B cell (primary cell): ENCODE results near the gene CFAP61. TPM values are rescaled to one million over a fixed set of nuclear protein-coding genes. Genes with fewer than 3 reads are reported as not detected.

ENCODE experiments used
- ATAC-seq: fragments of 200-7000 bp; cut with Tn5 transposase; one replicate; pipeline ENCODE4 v1.10.0; 2021; ENCODE audit warnings: low read depth, mild to moderate bottlenecking, moderate number of reproducible peaks, moderate library complexity
- CTCF ChIA-PET: fragments of 350-600 bp; sonication (Branson Sonifier 250); formaldehyde crosslinking; loops from one replicate; lab custom pipeline; 2021; ENCODE audit warnings: antibody characterized with exemption, inconsistent platforms; lab: Charles Lee
- POLR2A ChIA-PET: fragments of 350-600 bp; sonication (Branson Sonifier 250); formaldehyde crosslinking; loops from one replicate; lab custom pipeline; 2021; ENCODE audit warnings: antibody characterized with exemption; lab: Charles Lee
- DNase-seq: peaks from one replicate; pipeline ENCODE4 v3.0.0; 2013
- H2AFZ ChIP-seq: 2 replicates; pipeline ENCODE4 v1.6.1; 2012; ENCODE audit warnings: mild to moderate bottlenecking, low read depth, low read length; ENCODE audit not compliant: insufficient read depth, poor library complexity, severe bottlenecking
- H3K27ac ChIP-seq, 2 donors: 1 replicate in 1 of 2; 2 replicates in 1 of 2; pipeline ENCODE4 v1.5.1; 2012 to 2013; ENCODE audit warnings: low read length in 2 of 2, mild to moderate bottlenecking in 2 of 2, moderate library complexity in 1 of 2
- H3K27me3 ChIP-seq, 4 experiments: fragments of 200-600 bp in 1 of 4; sonication (generic) in 1 of 4; replicated peaks in 1 of 4; 1 replicate in 2 of 4; 2 replicates in 2 of 4; pipeline versions ENCODE4 v1.6.1 to v1.7.0; 2013 to 2016; ENCODE audit warnings: low read length in 3 of 4, mild to moderate bottlenecking in 2 of 4, mixed read lengths in 1 of 4, moderate library complexity in 1 of 4; ENCODE audit not compliant: insufficient read depth in 4 of 4, control insufficient read depth in 3 of 4; ENCODE audit errors: control extremely low read depth in 1 of 4
- H3K36me3 ChIP-seq, 2 experiments: replicated peaks in 1 of 2; 1 replicate in 1 of 2; 2 replicates in 1 of 2; pipeline versions ENCODE4 v1.6.1 to v1.7.1; 2013; ENCODE audit warnings: low read length in 1 of 2; ENCODE audit not compliant: insufficient read depth in 2 of 2, control insufficient read depth in 1 of 2; ENCODE audit errors: control extremely low read depth in 1 of 2, extremely low read depth in 1 of 2
- H3K4me1 ChIP-seq, 2 donors: fragments of 200-600 bp in 1 of 2; sonication (generic) in 1 of 2; 1 replicate in 1 of 2; 2 replicates in 1 of 2; pipeline versions ENCODE4 v1.5.1 to v1.6.1; 2013 to 2017; ENCODE audit warnings: low read length in 2 of 2; ENCODE audit not compliant: control insufficient read depth in 2 of 2, insufficient read depth in 2 of 2
- H3K4me2 ChIP-seq: replicated peaks from 2 replicates; pipeline ENCODE3; 2012; ENCODE audit warnings: mild to moderate bottlenecking, low read depth, low read length; ENCODE audit not compliant: poor library complexity, severe bottlenecking
- H3K4me3 ChIP-seq, 5 experiments: fragments of 200-600 bp in 1 of 5; sonication (generic) in 1 of 5; 1 replicate in 3 of 5; 2 replicates in 2 of 5; pipeline versions ENCODE4 v1.5.1 to v1.7.0; 2011 to 2016; ENCODE audit warnings: low read length in 4 of 5, mild to moderate bottlenecking in 4 of 5, low read depth in 2 of 5, control low read depth in 1 of 5, moderate library complexity in 1 of 5; ENCODE audit not compliant: insufficient read depth in 1 of 5; ENCODE audit errors: control extremely low read depth in 1 of 5, extremely low read depth in 1 of 5
- H3K79me2 ChIP-seq: fragments of 200-600 bp; sonication (generic); one replicate; pipeline ENCODE4 v1.6.0; 2016; ENCODE audit warnings: low read length; ENCODE audit not compliant: control insufficient read depth, insufficient read depth
- H3K9ac ChIP-seq: fragments of 200-600 bp; sonication (generic); 2 replicates; pipeline ENCODE4 v1.6.1; 2017; ENCODE audit warnings: mild to moderate bottlenecking, low read length, moderate library complexity
- H3K9me3 ChIP-seq, 3 donors: one replicate each; pipeline versions ENCODE4 v1.6.1 to v1.7.1; 2013; ENCODE audit warnings: low read length in 2 of 3; ENCODE audit not compliant: control insufficient read depth in 2 of 3, insufficient read depth in 1 of 3; ENCODE audit errors: control extremely low read depth in 1 of 3
- H4K20me1 ChIP-seq: 2 replicates; pipeline ENCODE4 v1.6.0; 2012; ENCODE audit warnings: mild to moderate bottlenecking, low read length; ENCODE audit not compliant: insufficient read depth, control insufficient read depth, poor library complexity, severe bottlenecking
- H3K27ac Mint-ChIP-seq: one replicate; pipeline ENCODE4 v1.8.0; 2021; ENCODE audit warnings: mixed read lengths
- H3K27me3 Mint-ChIP-seq: one replicate; pipeline ENCODE4 v1.8.0; 2021; ENCODE audit warnings: mixed read lengths
- H3K4me1 Mint-ChIP-seq: one replicate; pipeline ENCODE4 v1.8.0; 2021; ENCODE audit warnings: mixed read lengths
- H3K4me3 Mint-ChIP-seq: one replicate; pipeline ENCODE4 v1.8.0; 2021; ENCODE audit warnings: mixed read lengths
- H3K9me3 Mint-ChIP-seq: one replicate; pipeline ENCODE4 v1.8.0; 2022; ENCODE audit warnings: mixed read lengths; ENCODE audit not compliant: insufficient read depth
- EZH2 ChIP-seq: IDR thresholded peaks from 2 replicates; pipeline ENCODE4 v1.6.1; 2012; ENCODE audit warnings: borderline replicate concordance, low read depth, mild to moderate bottlenecking, moderate library complexity, low read length; ENCODE audit not compliant: insufficient read depth, poor library complexity, severe bottlenecking
- WGBS: methylation state at CpG from one replicate; pipeline ENCODE4 v1.1.5; 2013; ENCODE audit warnings: missing lambda C conversion rate; ENCODE audit not compliant: insufficient coverage; 5-methylcytosine and 5-hydroxymethylcytosine counted together
- intact Hi-C: fragments of 100-400 bp; cut with micrococcal nuclease; formaldehyde crosslinking; loops from one replicate; pipeline ENCODE4 v1.10.0; 2022
- polyA plus RNA-seq: library from polyadenylated mRNA; depleted of rRNA; stranded (reverse); fragments of >200 nt; gene quantifications from 2 replicates; pipeline ENCODE4 v1.2.3, GENCODE V29; 2012
- total RNA-seq, 2 donors: library from RNA; stranded (reverse); fragments of 120-200 nt in 1 of 2; gene quantifications; 1 replicate in 1 of 2; 2 replicates in 1 of 2; pipeline versions ENCODE4 v1.2.3 to v1.2.4, GENCODE V29; 2013 to 2022
- TF ChIP-seq, protein P1 (sequence below): fragments of 200-600 bp; IDR thresholded peaks from one replicate; pipeline ENCODE4 v1.8.0; 2022; ENCODE audit warnings: antibody characterized with exemption, mild to moderate bottlenecking

The CFAP61 gene
- total and polyA plus RNA-seq, 2 donors (not counting 1 experiment from before 2014, with no cell fraction given), result not detected

GRCh38 chr20:20079102-20079784 lies 26.9 kb downstream of the CFAP61 start:
- Histone ChIP-seq H3K4me2 (no peak overlapping the region), H3K79me2 (no peaks in the 10 kb centered on the region), H3K4me3 (no peak overlapping the region), H3K27ac (no peak overlapping the region), H3K4me1 (peaks cover 0 to 2% of the 10 kb centered on the region in 2 donors), H3K36me3 (no peaks in the 10 kb centered on the region), H2AFZ (no peak overlapping the region), H3K9ac (no peak overlapping the region), H4K20me1 (no peaks in the 10 kb centered on the region), H3K9me3 (no peaks in the 10 kb centered on the region), H3K27me3 (peaks cover 0 to 4% (median 0%) of the 10 kb centered on the region in 4 experiments)
- H3K27me3 Mint-ChIP-seq, result peaks cover 24% of the 10 kb centered on the region
- ATAC-seq (no peak), DNase-seq (no peak)
- no peak for TF ChIP-seq EZH2
- TF ChIP-seq, protein P1, sequence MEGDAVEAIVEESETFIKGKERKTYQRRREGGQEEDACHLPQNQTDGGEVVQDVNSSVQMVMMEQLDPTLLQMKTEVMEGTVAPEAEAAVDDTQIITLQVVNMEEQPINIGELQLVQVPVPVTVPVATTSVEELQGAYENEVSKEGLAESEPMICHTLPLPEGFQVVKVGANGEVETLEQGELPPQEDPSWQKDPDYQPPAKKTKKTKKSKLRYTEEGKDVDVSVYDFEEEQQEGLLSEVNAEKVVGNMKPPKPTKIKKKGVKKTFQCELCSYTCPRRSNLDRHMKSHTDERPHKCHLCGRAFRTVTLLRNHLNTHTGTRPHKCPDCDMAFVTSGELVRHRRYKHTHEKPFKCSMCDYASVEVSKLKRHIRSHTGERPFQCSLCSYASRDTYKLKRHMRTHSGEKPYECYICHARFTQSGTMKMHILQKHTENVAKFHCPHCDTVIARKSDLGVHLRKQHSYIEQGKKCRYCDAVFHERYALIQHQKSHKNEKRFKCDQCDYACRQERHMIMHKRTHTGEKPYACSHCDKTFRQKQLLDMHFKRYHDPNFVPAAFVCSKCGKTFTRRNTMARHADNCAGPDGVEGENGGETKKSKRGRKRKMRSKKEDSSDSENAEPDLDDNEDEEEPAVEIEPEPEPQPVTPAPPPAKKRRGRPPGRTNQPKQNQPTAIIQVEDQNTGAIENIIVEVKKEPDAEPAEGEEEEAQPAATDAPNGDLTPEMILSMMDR, result no peak
- 100% methylated on average over 1 of the region's 5 CpGs for WGBS
- H3K9me3 Mint-ChIP-seq, result no peaks in the 10 kb centered on the region
- POLR2A ChIA-PET, result no interaction called here
- intact Hi-C loops, result no loop called here
- H3K4me1 Mint-ChIP-seq, result peaks cover 2% of the 10 kb centered on the region
- H3K4me3 Mint-ChIP-seq, result no peak overlapping the region
- CTCF ChIA-PET, result no interaction called here
- no peak overlapping the region for H3K27ac Mint-ChIP-seq

- peaks cover 16% of the 10 kb centered on the region for H3K27me3 Mint-ChIP-seq
These were observed 31.5 kb downstream of the CFAP61 start for GRCh38 chr20:20083807-20084206.

More at GRCh38 chr20:20083807-20084206, 31.5 kb downstream of the CFAP61 start:
- no peak for TF ChIP-seq EZH2
- TF ChIP-seq, protein P1, result peak; percentile 78
- H3K9ac ChIP-seq, result no peak overlapping the region
- no peaks in the 10 kb centered on the region for H3K79me2 ChIP-seq
- intact Hi-C loops, result loop anchor here (1.0 to 5.0 kb wide), 5 partner anchors 153 to 1423 kb away; no protein-coding TSS in a partner anchor
- no peaks in the 10 kb centered on the region for H3K9me3 ChIP-seq
- ATAC-seq (no peak), DNase-seq (peak; percentile 60)
- no CpG with 5 or more reads among the region's 3 CpGs for WGBS
- no peak overlapping the region for H3K27ac ChIP-seq
- peaks cover 0 to 4% (median 0%) of the 10 kb centered on the region in 4 experiments for H3K27me3 ChIP-seq
- no peaks in the 10 kb centered on the region for H4K20me1 ChIP-seq
- CTCF ChIA-PET, result interaction anchor here (0.7 to 4.6 kb wide), 6 partner anchors 8 to 510 kb away, joined by 3 to 37 read pairs (median 4); partner anchors contain the start of genes CFAP61 and CRNKL1
- H3K4me3 Mint-ChIP-seq, result no peak overlapping the region
- no peak overlapping the region for H3K27ac Mint-ChIP-seq
- H3K4me1 Mint-ChIP-seq, result peaks cover 2% of the 10 kb centered on the region
- no peaks in the 10 kb centered on the region for H3K36me3 ChIP-seq
- H3K4me1 ChIP-seq, result peaks cover 0 to 4% of the 10 kb centered on the region in 2 donors
- no peak overlapping the region for H3K4me2 ChIP-seq
- no peak overlapping the region for H3K4me3 ChIP-seq
- no peaks in the 10 kb centered on the region for H3K9me3 Mint-ChIP-seq
- H2AFZ ChIP-seq, result no peak overlapping the region
- POLR2A ChIA-PET, result no interaction called here
